Prostate gland (tissue), 2 donors: ENCODE measurements around the gene POU2AF1. TPM values are rescaled to one million over a fixed set of nuclear protein-coding genes. Genes with fewer than 3 reads are reported as not detected.

Experiments used
- DNase-seq: peaks from one replicate; pipeline ENCODE4 v3.0.0-alpha.2; 2019; ENCODE audit warnings: low spot score
- H3K27ac ChIP-seq, 2 donors: fragments of 200-600 bp; sonication (generic); 2 replicates each; pipeline ENCODE4 v1.5.1; 2017 to 2019
- H3K27me3 ChIP-seq: fragments of 200-600 bp; sonication (generic); replicated peaks from 2 replicates; pipeline ENCODE4 v1.5.1; 2019; ENCODE audit not compliant: insufficient read depth
- H3K36me3 ChIP-seq, 2 donors: fragments of 200-600 bp; sonication (generic); 1 replicate in 1 of 2; 2 replicates in 1 of 2; pipeline versions ENCODE4 v1.5.1 to v1.8.1; 2017 to 2019
- H3K4me1 ChIP-seq: fragments of 200-600 bp; sonication (generic); replicated peaks from 2 replicates; pipeline ENCODE4 v1.5.1; 2019
- H3K4me3 ChIP-seq, 2 donors: fragments of 200-600 bp; sonication (generic); 2 replicates each; pipeline ENCODE4 v1.5.1; 2017 to 2019
- H3K9me3 ChIP-seq: fragments of 200-600 bp; sonication (generic); 2 replicates; pipeline ENCODE4 v1.5.1; 2017
- POLR2A ChIP-seq: fragments of 450-650 bp; IDR thresholded peaks from one replicate; pipeline ENCODE4 v1.6.1; 2016; ENCODE audit warnings: antibody characterized with exemption, mild to moderate bottlenecking
- POLR2AphosphoS5 ChIP-seq: sonication (generic); formaldehyde crosslinking; IDR thresholded peaks from one replicate; pipeline ENCODE4 v1.6.1; 2017; ENCODE audit warnings: antibody characterized with exemption
- WGBS: methylation state at CpG from one replicate; pipeline ENCODE4 v1.1.5; 2018; 5-methylcytosine and 5-hydroxymethylcytosine counted together
- intact Hi-C: fragments of 100-400 bp; cut with DNase I; formaldehyde crosslinking; loops from one replicate; pipeline ENCODE4 v1.14.2; 2022
- total RNA-seq, 2 donors: library from RNA; depleted of rRNA; stranded (reverse); fragments of >200 nt; gene quantifications; one replicate each; pipeline ENCODE4 v1.1.0, GENCODE V29; 2016
- TF ChIP-seq, protein P1 (sequence below), 4 experiments: fragments of 200-600 bp in 2 of 4; fragments of 450-650 bp in 2 of 4; sonication (generic) in 2 of 4; IDR thresholded peaks; 1 replicate in 3 of 4; 2 replicates in 1 of 4; pipeline ENCODE4 v1.5.1; 2016 to 2019; ENCODE audit warnings: antibody characterized with exemption in 4 of 4, mild to moderate bottlenecking in 2 of 4, moderate library complexity in 2 of 4

The POU2AF1 gene
- total RNA-seq, 2 donors from 2014 or later = 0.74 to 1.5 TPM

DNA sequence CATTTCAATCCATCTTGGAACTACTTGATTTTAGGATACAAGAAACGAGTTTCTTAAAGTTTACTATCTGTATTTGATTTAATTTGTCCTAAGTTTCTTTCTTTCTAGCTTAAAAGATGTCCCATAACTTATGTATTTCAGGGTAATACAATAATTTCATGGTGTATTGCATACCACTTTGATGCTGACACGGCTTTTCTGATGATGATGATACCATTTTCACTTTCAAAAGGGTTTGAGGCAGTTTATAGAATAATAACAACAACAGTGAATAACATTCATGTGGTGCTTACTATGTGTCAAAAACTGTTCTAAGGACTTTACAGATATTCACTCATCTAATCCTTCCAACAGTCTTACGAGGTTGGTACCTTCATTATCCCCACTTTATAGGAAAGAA, 33.2 kb upstream of the POU2AF1 start:
- WGBS = 95% methylated on average over 3 of the region's 3 CpGs
- Histone ChIP-seq H3K9me3 (no peaks in the 10 kb centered on the region), H3K36me3 (no peaks in the 10 kb centered on the region), H3K4me1 (no peaks in the 10 kb centered on the region), H3K27me3 (no peaks in the 10 kb centered on the region), H3K4me3 (no peak overlapping the region), H3K27ac (no peak overlapping the region)
- no peak for DNase-seq
- no peak for TF ChIP-seq POLR2AphosphoS5
- TF ChIP-seq POLR2A = no peak
- TF ChIP-seq, protein P1, sequence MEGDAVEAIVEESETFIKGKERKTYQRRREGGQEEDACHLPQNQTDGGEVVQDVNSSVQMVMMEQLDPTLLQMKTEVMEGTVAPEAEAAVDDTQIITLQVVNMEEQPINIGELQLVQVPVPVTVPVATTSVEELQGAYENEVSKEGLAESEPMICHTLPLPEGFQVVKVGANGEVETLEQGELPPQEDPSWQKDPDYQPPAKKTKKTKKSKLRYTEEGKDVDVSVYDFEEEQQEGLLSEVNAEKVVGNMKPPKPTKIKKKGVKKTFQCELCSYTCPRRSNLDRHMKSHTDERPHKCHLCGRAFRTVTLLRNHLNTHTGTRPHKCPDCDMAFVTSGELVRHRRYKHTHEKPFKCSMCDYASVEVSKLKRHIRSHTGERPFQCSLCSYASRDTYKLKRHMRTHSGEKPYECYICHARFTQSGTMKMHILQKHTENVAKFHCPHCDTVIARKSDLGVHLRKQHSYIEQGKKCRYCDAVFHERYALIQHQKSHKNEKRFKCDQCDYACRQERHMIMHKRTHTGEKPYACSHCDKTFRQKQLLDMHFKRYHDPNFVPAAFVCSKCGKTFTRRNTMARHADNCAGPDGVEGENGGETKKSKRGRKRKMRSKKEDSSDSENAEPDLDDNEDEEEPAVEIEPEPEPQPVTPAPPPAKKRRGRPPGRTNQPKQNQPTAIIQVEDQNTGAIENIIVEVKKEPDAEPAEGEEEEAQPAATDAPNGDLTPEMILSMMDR (IDR thresholded peaks at IDR 0.05) = no peak
- intact Hi-C loops = no loop called here

DNA sequence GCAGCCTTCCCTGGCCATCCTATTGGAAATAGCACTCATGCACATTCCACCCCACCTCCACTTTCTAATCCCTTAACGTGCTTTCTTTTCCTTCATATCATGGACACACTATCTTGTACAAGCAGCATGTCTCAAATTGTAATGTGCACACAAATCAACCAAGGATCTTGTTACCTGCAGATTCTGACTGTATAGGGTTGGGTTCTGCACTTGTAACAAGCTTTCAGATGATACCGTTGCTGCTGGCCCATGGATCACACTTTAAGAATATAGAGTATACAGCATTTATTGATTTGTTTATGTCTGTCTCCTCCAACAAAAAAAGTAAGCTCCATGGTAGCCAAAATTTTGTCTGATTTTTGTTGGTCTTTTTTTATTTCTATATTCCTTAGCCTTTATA, 32.4 kb upstream of the POU2AF1 start:
- intact Hi-C loops = no loop called here
- no peak overlapping the region for H3K27ac ChIP-seq
- WGBS = 48% methylated on average over 2 of the region's 2 CpGs
- no peak overlapping the region for H3K4me3 ChIP-seq
- H3K36me3 ChIP-seq = no peaks in the 10 kb centered on the region
- TF ChIP-seq POLR2AphosphoS5 = no peak
- no peak for TF ChIP-seq POLR2A
- H3K4me1 ChIP-seq = no peaks in the 10 kb centered on the region
- H3K27me3 ChIP-seq = no peaks in the 10 kb centered on the region
- H3K9me3 ChIP-seq = no peaks in the 10 kb centered on the region
- no peak for DNase-seq

DNA sequence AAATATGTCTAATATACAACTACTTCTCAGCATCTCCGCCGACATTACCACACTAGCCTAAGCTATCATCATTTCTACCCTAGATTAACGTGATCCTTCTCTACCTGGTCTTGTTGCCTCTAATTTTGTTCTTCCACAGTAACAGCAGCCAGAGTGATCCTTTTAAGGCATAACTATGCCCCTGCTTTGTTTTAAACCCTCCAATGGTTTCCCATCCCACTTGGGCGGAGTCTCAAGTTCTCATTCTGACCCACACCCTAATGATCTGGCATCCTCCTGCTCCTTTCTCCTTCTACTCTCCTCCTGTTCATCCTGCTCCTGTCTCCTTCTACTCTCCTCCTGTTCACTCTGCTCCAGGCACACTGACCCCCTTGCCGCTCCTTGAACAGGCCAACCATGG, 31.9 kb upstream of the POU2AF1 start:
- TF ChIP-seq POLR2AphosphoS5 (no peak), POLR2A (no peak)
- TF ChIP-seq, protein P1 (IDR thresholded peaks at IDR 0.05) = no peak
- 94% methylated on average over 5 of the region's 5 CpGs for WGBS
- Histone ChIP-seq H3K4me3 (no peak overlapping the region), H3K27me3 (no peaks in the 10 kb centered on the region), H3K9me3 (no peaks in the 10 kb centered on the region), H3K4me1 (no peaks in the 10 kb centered on the region), H3K36me3 (no peaks in the 10 kb centered on the region), H3K27ac (no peak overlapping the region)
- intact Hi-C loops = no loop called here
- DNase-seq = no peak

DNA sequence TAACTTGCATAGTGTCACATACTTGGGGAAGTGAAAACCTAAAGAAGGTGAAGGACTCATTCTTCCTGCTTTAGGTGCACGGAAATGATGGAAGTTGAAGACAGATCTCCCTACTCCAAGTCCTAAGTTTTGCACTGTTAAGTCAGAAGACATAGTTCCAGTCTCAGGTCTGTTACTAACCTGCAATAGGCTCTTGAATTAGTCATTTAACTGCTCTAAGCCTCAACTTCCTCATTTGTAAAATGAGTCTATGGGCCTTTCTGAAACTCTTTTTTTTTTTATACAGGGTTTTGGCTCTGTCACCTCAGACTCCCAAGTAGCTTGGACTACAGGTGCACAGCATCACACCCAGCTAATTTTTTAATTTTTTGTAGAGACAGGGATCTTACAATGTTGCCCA, 30.8 kb upstream of the POU2AF1 start:
- no peak for DNase-seq
- H3K36me3 ChIP-seq = no peaks in the 10 kb centered on the region
- no peaks in the 10 kb centered on the region for H3K27me3 ChIP-seq
- no peaks in the 10 kb centered on the region for H3K4me1 ChIP-seq
- no peaks in the 10 kb centered on the region for H3K9me3 ChIP-seq
- H3K4me3 ChIP-seq = no peak overlapping the region
- intact Hi-C loops = no loop called here
- TF ChIP-seq POLR2A = no peak
- no peak for TF ChIP-seq POLR2AphosphoS5
- TF ChIP-seq, protein P1 (IDR thresholded peaks at IDR 0.05) = no peak
- H3K27ac ChIP-seq = no peak overlapping the region
- 91% methylated on average over 1 of the region's 1 CpG for WGBS

DNA sequence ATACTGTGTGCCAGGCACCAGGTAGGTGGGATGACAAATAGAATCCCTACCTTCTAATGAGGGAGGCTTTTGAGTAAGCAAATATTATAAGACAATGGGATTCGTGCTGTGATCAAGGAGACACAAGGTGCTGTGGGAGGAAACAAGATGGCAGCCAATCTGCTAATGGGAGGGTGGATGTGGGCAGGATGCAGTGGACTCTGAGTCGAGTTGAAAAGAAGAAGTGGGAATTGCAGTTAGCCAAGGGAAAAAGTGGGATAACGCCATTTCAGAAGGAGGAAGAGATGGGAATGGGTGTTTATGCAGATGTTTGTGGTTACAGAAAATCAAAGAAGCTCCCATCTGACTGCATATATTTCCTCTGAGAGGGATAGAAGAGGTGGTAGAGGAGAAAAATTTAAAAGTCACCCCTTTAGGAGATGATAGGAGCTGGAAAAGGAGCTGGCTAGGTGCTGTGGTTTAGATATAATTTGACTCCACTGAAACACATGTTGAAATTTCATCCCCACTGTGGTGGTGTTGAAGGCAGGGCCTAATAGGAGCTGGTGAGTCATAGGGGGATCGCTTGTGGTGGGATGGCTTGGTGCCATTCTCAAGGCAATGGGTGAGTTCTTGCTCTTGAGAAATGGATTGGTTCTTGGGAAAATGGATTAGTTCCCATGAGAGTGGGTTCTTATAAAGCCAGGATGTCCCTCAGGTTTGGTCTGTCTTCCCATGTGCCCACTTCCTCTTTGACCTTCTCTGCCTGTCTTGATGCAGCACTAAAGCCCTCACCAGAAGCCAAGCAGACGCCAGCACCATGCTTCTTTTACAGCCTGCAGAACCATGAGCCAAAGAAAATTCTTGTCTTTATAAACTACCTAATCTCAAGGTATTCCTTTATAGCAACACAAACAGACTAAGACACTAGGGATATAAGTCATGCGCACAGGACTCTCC, 30.0 kb upstream of the POU2AF1 start:
- no peaks in the 10 kb centered on the region for H3K9me3 ChIP-seq
- WGBS = 87% methylated on average over 6 of the region's 6 CpGs
- intact Hi-C loops = no loop called here
- no peak overlapping the region for H3K4me3 ChIP-seq
- no peak overlapping the region for H3K27ac ChIP-seq
- TF ChIP-seq, protein P1 (IDR thresholded peaks at IDR 0.05) = no peak
- TF ChIP-seq POLR2AphosphoS5 = no peak
- H3K36me3 ChIP-seq = no peaks in the 10 kb centered on the region
- no peaks in the 10 kb centered on the region for H3K4me1 ChIP-seq
- no peak for DNase-seq
- H3K27me3 ChIP-seq = no peaks in the 10 kb centered on the region
